Measurements from ENCODE around the gene DIO3.

The DIO3 gene

GRCh38 chr14:101600336-101600890, 39.1 kb downstream of the DIO3 start:
- TF ChIP-seq, protein P1, sequence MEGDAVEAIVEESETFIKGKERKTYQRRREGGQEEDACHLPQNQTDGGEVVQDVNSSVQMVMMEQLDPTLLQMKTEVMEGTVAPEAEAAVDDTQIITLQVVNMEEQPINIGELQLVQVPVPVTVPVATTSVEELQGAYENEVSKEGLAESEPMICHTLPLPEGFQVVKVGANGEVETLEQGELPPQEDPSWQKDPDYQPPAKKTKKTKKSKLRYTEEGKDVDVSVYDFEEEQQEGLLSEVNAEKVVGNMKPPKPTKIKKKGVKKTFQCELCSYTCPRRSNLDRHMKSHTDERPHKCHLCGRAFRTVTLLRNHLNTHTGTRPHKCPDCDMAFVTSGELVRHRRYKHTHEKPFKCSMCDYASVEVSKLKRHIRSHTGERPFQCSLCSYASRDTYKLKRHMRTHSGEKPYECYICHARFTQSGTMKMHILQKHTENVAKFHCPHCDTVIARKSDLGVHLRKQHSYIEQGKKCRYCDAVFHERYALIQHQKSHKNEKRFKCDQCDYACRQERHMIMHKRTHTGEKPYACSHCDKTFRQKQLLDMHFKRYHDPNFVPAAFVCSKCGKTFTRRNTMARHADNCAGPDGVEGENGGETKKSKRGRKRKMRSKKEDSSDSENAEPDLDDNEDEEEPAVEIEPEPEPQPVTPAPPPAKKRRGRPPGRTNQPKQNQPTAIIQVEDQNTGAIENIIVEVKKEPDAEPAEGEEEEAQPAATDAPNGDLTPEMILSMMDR (IDR thresholded peaks at IDR 0.05), result no peak
- TF ChIP-seq ZFX (IDR thresholded peaks at IDR 0.05; ENCODE audit: borderline replicate concordance), result no peak

GRCh38 chr14:101600891-101601605, 39.8 kb downstream of the DIO3 start:
- no peak for TF ChIP-seq ZFX (IDR thresholded peaks at IDR 0.05; ENCODE audit: borderline replicate concordance)
- TF ChIP-seq, protein P1 (IDR thresholded peaks at IDR 0.05), result no peak
- H3K27ac ChIP-seq, result no peak overlapping the region

More at GRCh38 chr14:101600336-101600890, 39.1 kb downstream of the DIO3 start:
- H3K27ac ChIP-seq, result no peak overlapping the region

GRCh38 chr14:101601606-101602465, 40.5 kb downstream of the DIO3 start:
- TF ChIP-seq, protein P1 (IDR thresholded peaks at IDR 0.05), result no peak
- no peak for TF ChIP-seq ZFX (IDR thresholded peaks at IDR 0.05; ENCODE audit: borderline replicate concordance)

DNA sequence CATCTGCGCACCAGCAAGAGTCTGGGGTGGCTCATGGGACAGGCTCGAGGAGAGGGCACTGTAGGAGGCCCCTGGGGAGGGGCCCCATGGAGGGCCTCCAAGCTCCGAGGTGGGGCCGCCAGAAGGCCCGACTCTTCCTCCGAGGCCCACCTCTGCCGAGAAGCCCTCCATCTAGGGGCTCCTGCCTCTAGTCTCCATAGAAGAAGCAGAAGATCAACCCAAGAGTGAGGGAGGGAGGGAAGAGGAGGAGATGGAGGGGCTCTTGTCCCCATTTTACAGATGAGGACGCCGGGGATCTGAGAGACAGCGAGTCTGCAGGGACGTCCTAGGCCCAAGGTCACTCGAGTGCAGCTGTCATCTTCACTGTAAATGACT, 41.2 kb downstream of the DIO3 start:
- H3K27ac ChIP-seq, result no peak overlapping the region
- no peak for TF ChIP-seq ZFX (IDR thresholded peaks at IDR 0.05; ENCODE audit: borderline replicate concordance)
- TF ChIP-seq, protein P1 (IDR thresholded peaks at IDR 0.05), result no peak

More at GRCh38 chr14:101601606-101602465, 40.5 kb downstream of the DIO3 start:
- H3K27ac ChIP-seq, result no peak overlapping the region

DNA sequence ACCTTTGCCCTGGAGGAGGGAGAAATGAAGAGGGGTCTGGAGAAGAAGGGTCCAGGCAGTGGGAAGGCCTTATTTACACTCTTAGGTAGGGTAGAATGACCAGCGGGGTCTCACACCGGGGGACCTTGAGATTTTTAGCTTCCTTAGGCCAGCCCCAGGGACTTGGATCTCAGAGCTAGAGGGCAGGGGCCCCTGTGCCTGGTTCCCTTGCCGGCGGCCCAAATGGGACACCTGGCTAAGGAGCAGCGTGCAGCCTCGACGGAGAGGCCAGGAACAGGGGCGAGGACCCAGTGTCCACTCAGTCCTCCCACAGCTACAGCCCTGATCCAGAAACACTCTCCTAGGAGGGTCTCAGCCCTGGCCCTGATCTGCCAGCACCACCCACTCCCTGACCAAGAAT, 41.8 kb downstream of the DIO3 start:
- TF ChIP-seq, protein P1 (IDR thresholded peaks at IDR 0.05), result no peak
- TF ChIP-seq ZFX (IDR thresholded peaks at IDR 0.05; ENCODE audit: borderline replicate concordance), result no peak
- no peak overlapping the region for H3K27ac ChIP-seq

DNA sequence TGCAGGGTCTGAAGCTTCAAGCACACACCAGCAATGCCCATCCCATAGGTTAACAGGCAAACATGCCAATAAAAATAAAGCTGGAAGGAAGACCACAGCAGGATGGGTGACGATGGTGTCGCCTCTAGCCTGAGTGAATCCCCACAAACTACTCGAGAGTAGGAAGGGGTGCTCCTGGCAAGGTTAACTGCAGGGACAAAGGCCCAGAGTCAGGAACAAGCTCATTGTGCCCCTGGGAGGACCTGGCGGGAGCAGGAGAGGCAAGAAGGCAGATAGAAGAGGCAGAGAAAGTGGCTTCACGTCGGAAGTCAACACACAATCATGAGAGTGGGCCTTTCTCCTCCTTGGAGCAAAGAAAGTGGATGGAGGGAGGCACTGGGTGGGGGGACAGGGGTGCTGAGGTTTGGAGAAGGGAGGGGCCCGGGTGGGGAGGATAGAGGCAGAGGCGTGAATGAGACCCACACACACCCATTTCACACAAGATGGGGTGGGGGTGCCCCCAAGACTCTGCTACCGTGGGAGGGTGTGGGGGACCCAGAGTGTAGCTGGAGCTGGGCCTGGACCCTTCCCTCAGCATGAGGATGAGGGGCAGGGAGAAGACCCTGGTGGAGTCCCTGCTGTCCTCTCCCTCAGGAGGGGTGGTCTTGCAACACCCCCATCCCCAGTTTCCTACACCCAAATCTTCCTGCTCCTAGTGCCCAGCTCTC, 43.1 kb downstream of the DIO3 start:
- no peak overlapping the region for H3K27ac ChIP-seq
- TF ChIP-seq, protein P1 (IDR thresholded peaks at IDR 0.05), result no peak
- no peak for TF ChIP-seq ZFX (IDR thresholded peaks at IDR 0.05; ENCODE audit: borderline replicate concordance)
